Measurements from ENCODE around the gene POLR2C.

POLR2C gene

GRCh38 chr16:57444711-57445110 lies 17.8 kb upstream of the POLR2C start:
- DNase-seq = no peak
- Histone ChIP-seq H3K36me3 (peaks cover 15% of the 10 kb centered on the region), H3K27ac (no peak overlapping the region), H3K27me3 (ENCODE audit: insufficient read depth, low read depth, severe bottlenecking) (no peaks in the 10 kb centered on the region), H3K9me3 (ENCODE audit: severe bottlenecking) (peaks cover 5% of the 10 kb centered on the region), H3K4me3 (ENCODE audit: low read depth, low read length) (no peak overlapping the region)
- no peak for TF ChIP-seq CTCF (IDR thresholded peaks at IDR 0.05; ENCODE audit: low read depth, low read length)

GRCh38 chr16:57445510-57445909 lies 17.0 kb upstream of the POLR2C start:
- Histone ChIP-seq H3K9me3 (ENCODE audit: severe bottlenecking) (peaks cover 3% of the 10 kb centered on the region), H3K4me3 (ENCODE audit: low read depth, low read length) (no peak overlapping the region), H3K27me3 (ENCODE audit: insufficient read depth, low read depth, severe bottlenecking) (no peaks in the 10 kb centered on the region), H3K36me3 (peaks cover 9% of the 10 kb centered on the region), H3K27ac (no peak overlapping the region)
- no peak for DNase-seq
- TF ChIP-seq CTCF (IDR thresholded peaks at IDR 0.05; ENCODE audit: low read depth, low read length) = no peak

GRCh38 chr16:57446531-57447185 lies 15.8 kb upstream of the POLR2C start:
- no peaks in the 10 kb centered on the region for H3K27me3 ChIP-seq (ENCODE audit: insufficient read depth, low read depth, severe bottlenecking)
- peak overlapping the region; percentile 91 for H3K27ac ChIP-seq
- no peak for TF ChIP-seq CTCF (IDR thresholded peaks at IDR 0.05; ENCODE audit: low read depth, low read length)
- no peaks in the 10 kb centered on the region for H3K9me3 ChIP-seq (ENCODE audit: severe bottlenecking)
- H3K4me3 ChIP-seq (ENCODE audit: low read depth, low read length) = peak overlapping the region; percentile 80
- peaks cover 7% of the 10 kb centered on the region for H3K36me3 ChIP-seq
- DNase-seq = peak; percentile 16

- Histone ChIP-seq H3K27ac (peak within 1 kb of the TSS; percentile 91), H3K27me3 (ENCODE audit: insufficient read depth, low read depth, severe bottlenecking) (no peaks in the 10 kb centered on the region)
Measured at GRCh38 chr16:57447186-57447962, 15.1 kb upstream of the POLR2C start, which contains the start of the genes CIAPIN1 and COQ9. Gene CIAPIN1, minus strand, starts transcription at chr16:57447385. Its CDS starts 6,457 bp downstream, at chr16:57440928. Gene COQ9, plus strand, starts transcription at chr16:57447479. Its CDS starts 27 bp downstream, at chr16:57447506.

GRCh38 chr16:57452021-57452420 lies 10.5 kb upstream of the POLR2C start:
- Histone ChIP-seq H3K4me3 (ENCODE audit: low read depth, low read length) (no peak overlapping the region), H3K36me3 (peaks cover 39% of the 10 kb centered on the region), H3K27ac (no peak overlapping the region), H3K9me3 (ENCODE audit: severe bottlenecking) (no peaks in the 10 kb centered on the region), H3K27me3 (ENCODE audit: insufficient read depth, low read depth, severe bottlenecking) (no peaks in the 10 kb centered on the region)
- TF ChIP-seq CTCF (IDR thresholded peaks at IDR 0.05; ENCODE audit: low read depth, low read length) = no peak
- no peak for DNase-seq

More at GRCh38 chr16:57447186-57447962, 15.1 kb upstream of the POLR2C start, which contains the start of the genes CIAPIN1 and COQ9:
- peak; percentile 94 for DNase-seq
- peak within 1 kb of the TSS; percentile 80 for H3K4me3 ChIP-seq (ENCODE audit: low read depth, low read length)
- no peaks in the 10 kb centered on the region for H3K9me3 ChIP-seq (ENCODE audit: severe bottlenecking)
- no peak for TF ChIP-seq CTCF (IDR thresholded peaks at IDR 0.05; ENCODE audit: low read depth, low read length)
- peaks cover 13% of the 10 kb centered on the region for H3K36me3 ChIP-seq
